SU-DHL-6 (cell line): ENCODE measurements around the gene CP.

ENCODE experiments used
- CTCF ChIP-seq: fragments of 200-600 bp; sonication (generic); IDR thresholded peaks from one replicate; pipeline ENCODE4 v1.5.1; 2017; ENCODE audit warnings: antibody characterized with exemption, mild to moderate bottlenecking, low read length, moderate library complexity; ENCODE audit not compliant: insufficient read depth, poor library complexity, severe bottlenecking
- EZH2phosphoT487 ChIP-seq: fragments of 200-600 bp; sonication (generic), shearing (Covaris generic); conservative IDR thresholded peaks from 2 replicates; pipeline ENCODE4 v1.6.1; 2018; ENCODE audit warnings: mild to moderate bottlenecking, antibody characterized with exemption, low read length, moderate library complexity, mixed read lengths

- TF ChIP-seq CTCF, result no peak
- no peak for TF ChIP-seq EZH2phosphoT487
Observed at GRCh38 chr3:149186219-149186618, 35.4 kb downstream of the CP start.
